Embryonic facial prominence (tissue), 1 donor: ENCODE results near the gene MAPK8IP1.

Source experiments
- DNase-seq: peaks from one replicate; pipeline ENCODE4 v3.0.0-alpha.2; 2016; ENCODE audit errors: extremely low spot score

The MAPK8IP1 gene

DNA sequence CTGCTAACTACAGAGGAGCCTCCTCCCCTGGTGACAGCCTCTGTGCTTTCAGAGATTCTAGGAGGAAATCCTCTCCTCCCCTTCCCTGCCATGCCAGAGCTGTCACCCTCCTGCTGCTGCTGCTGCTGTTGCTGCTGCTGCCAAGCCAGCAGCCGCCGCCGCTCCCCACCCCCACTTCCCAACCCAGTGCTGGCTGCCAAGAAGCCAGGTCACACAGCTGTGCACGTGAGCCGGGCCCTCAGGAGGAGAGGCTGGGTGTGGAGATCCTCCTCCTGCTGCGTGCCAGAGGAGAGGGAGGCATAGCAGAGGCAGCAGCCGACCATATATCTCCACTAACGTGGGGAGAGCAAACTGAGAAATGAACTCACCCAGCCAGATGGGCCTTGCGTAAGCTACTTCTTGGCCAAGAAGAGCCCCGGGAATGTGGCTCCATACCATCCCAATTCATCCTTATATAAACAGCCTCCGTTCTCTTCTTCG is 25.8 kb upstream of the MAPK8IP1 start:
- no peak for DNase-seq

DNA sequence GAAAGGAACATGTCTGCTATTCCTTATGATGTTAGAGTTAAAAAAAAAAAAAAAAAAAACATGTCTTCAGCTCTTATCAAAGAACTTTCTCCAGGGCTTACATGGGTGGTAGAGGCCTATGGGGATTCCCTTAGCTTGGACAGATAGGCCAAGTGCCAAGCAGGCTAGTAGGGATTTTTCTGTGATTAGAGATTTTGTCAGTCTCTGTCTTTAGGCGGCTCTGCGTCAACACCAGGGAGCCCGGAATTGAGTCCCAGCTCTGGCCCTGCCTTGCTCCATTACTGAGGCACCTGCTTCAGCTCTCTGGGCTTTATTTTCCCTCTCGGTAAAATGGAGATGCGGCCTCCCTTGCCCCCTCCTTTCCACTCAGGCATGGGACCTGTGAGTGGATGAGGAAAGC is 25.1 kb upstream of the MAPK8IP1 start:
- no peak for DNase-seq

GRCh38 chr11:45860764-45861510 is 24.5 kb upstream of the MAPK8IP1 start:
- DNase-seq: no peak

- DNase-seq: no peak
Observed at GRCh38 chr11:45864041-45864440, 21.4 kb upstream of the MAPK8IP1 start.

GRCh38 chr11:45869551-45869950 is 15.9 kb upstream of the MAPK8IP1 start:
- no peak for DNase-seq

GRCh38 chr11:45870706-45871105 is 14.7 kb upstream of the MAPK8IP1 start:
- no peak for DNase-seq

- no peak for DNase-seq
Observed at GRCh38 chr11:45871638-45872037, 13.8 kb upstream of the MAPK8IP1 start.

DNA sequence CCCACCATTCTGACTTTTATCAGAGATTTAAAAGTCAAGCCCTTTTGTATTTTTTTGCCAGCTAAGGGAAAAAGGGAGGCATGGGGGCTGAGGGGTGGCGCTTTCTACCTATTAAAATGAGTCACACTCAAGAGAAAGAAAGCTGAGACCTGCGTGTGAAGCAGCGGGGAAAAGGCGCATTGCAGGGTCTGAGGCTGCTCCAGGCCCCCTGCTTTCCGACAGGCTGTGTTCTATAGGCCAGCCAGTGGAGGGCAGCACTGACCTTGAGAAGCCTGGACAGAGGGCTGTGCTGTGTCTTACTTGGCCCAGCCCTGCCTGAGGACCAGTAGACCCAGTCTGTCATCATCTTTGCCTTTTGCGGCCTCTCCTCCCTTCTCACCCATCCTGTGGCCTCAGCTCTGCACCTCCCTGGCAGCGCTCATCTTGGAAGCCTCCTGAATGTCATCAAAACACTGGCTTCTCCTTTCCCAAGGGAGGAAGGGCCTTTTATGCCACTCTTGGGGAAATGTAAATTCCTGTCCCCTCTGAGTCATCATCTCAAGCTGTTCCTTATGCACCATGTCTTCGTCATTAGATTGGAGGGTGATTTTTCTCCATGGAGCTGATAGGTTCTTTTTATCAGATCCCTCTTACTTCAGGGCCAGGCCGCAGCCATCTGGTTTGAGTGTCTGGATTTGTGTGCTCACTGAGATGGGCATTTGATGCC is 12.6 kb upstream of the MAPK8IP1 start:
- no peak for DNase-seq

GRCh38 chr11:45876401-45876800 is 9.1 kb upstream of the MAPK8IP1 start:
- DNase-seq: no peak

DNA sequence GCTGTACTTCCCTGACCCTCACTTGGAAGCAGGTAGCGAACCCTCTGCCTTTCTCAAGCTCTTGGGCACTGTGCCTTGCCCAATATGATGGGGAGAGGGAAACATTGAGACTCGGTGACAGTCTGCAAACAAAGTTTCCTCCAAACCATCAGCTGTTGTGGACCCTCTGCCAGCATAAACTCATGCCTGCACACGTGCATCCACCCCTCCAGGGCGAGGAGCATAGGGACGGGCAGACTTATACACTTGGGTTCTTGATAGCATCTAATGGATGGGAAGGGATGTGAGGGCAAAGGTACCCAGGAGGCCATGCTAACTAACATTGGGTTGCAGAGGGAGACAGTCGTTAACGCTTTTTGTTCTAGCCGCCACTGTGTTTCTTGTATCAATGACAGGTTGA is 8.2 kb upstream of the MAPK8IP1 start:
- DNase-seq: no peak

DNA sequence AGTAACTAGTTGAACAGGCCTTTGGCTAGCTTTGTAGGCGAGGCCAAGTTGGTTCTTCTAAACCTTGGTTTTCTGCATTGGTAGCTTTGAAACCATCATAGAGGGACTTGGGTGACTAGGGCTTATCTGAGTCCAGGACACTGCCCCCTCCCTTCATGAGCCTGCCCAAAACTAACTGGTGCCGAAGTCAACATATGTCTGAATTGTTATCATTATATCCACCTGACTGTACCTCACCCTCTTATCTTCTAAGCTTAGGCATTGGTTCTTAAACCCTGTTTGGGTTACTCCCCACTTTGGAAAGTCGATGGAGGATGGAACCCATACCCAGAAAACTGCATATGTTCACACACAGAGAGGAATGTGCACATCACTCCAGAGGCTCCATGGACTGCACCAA is 7.6 kb upstream of the MAPK8IP1 start:
- no peak for DNase-seq

DNA sequence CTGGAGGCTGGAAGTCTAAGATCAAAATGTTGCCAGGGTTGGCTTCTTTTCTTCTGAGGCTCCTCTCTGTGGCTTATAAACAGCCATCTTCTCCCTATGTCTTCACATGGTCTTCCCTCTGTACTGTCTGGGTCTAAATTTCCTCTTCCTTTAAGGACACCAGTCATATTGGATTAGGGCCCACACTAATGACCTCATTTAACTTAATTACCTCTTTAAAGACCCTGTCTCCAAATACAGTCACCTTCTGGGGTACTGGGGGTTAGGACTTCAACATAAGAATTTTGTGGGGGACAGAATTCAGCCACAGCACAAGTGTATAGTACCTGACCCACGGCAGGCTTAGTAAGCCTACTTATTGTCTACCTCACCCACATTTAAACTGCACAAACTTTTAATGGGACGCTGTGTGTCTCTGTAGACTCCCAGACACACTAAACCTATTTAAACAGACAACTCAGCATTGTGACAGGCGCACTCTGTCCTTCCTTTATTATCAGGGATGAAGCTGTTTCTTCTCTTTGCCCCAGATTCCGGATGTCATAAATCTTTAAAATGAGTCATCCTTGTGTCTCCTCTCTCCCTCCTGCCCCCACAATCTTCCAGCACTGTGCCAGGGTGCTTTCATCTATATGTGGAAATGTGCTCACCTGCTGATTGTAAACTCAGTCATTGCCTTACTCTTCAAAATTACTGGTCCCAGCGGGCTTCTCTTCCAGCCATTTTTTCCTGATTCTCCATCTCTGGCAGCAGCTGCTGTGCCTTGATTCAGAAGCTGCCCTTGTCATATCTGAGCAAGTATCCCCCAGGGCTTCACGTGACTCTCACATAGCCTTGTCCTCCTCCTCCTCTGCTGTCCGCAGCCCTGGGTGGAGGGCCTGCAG is 5.4 kb upstream of the MAPK8IP1 start:
- no peak for DNase-seq

GRCh38 chr11:45880772-45881570 is 4.5 kb upstream of the MAPK8IP1 start:
- DNase-seq: no peak

DNA sequence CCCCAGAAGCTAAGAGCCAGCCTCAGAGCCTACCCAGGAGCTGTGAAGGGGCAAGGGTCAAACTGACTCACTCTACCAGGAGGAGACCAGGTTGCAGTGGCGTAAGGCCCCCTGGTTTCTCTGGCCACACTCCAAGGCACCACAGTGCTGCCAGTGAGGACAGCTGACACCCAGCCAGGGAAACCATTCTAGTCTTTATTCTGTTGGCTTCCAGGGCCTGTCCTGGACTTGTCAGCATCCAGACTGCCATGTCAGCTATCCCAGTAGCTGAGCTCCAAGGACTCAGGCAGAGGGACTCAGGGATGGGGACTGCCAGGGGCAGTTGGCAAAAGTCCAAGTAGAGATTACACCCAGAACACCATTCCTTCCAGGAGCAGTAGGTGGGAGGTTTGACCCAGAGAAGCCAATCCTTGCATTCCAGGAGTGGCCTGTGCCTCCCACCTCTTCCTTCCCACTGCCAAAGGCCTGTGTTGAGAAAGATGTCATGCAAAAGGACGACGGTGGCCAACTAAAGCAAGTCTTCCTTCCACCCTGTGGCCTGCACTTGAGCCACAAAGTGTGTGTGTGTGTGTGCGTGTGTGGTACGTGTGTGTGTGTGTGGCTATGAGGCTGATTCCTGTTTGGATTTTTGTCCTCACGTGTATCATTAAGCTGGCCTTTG is 3.6 kb upstream of the MAPK8IP1 start:
- no peak for DNase-seq

GRCh38 chr11:45884596-45885185 is 760 bp upstream of the MAPK8IP1 start:
- DNase-seq: no peak

DNA sequence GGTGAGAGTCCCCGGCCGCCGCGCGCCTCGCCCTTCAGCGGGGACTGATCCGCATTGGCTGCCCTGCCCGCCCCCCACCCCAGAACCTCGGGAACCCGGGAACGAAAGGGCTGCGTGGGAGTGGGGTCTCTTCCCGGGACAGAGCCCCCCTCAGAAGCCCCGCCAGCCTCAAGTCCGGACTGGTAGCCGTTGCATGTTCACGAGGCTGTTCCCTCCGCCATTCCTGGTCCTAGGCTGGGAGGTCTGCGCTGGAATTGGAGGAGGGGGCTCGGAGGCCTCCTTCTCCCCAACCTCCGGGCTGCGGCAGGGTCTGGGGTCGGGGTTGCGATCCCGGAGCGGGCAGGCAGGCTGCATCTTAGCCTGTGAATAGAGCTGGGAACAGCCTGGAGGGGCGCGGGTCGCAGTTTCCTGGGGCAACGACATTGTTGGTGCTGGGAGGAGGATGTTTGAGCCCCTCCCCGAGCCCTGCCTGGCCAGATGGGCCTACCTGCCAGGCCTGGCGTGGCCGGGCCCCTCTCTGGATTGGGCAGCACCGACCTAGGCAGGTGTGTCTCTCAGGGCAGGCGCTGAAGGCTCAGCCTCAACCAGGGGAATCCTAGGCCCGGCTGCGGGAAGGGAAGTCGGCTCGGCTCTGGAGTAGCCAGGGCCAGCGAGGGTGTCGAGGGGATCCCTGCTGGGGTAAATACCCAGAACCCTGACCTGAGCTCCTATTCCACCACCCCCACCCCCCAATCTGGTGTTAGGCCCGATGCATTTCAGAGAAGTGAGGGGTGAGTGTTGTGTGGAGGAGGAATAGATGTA is 670 bp downstream of the MAPK8IP1 start:
- no peak for DNase-seq

- DNase-seq: no peak
Observed at GRCh38 chr11:45886816-45887520, 1.5 kb downstream of the MAPK8IP1 start.

DNA sequence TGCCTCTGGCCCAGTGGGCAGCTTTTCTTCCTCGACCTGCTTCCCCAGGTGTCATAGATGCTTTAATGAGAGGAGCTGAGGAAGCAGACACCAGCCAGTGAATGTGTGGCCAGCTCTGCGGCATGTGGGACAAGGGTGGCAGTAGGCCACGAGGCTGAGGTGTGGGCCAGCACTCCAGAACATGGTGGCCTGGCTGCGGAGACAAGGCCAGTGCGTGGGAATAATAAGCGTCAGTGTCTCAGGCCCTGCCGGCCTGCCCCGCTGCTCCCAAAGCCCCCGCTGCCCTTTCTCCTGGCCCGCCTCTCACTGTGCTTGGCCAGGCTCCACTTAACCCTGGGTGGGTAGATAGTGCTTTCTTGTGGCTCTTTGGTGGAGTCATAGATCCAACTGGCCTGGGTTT is 2.1 kb downstream of the MAPK8IP1 start:
- DNase-seq: no peak

DNA sequence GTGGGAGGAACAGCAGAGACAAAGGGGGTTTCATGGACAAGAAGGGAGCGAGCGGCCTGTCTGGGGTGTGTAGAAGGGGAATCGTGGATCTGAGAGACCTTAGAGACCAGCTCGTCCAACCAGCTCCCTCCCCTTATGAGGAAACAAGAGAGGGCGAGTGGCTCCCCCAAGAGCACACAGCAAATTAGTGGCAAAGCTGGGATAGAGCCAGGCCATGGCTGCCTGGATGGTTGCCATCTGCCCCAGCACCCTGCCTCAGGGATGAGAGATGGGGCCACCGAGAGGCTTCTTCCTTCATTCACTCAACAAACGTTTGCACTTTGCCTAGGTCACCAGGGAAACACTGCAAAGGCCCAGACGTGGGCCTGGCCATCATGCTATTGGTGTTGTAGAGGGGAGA is 4.1 kb downstream of the MAPK8IP1 start:
- no peak for DNase-seq
